ENCODE measurements around the gene YWHAB.

DNA sequence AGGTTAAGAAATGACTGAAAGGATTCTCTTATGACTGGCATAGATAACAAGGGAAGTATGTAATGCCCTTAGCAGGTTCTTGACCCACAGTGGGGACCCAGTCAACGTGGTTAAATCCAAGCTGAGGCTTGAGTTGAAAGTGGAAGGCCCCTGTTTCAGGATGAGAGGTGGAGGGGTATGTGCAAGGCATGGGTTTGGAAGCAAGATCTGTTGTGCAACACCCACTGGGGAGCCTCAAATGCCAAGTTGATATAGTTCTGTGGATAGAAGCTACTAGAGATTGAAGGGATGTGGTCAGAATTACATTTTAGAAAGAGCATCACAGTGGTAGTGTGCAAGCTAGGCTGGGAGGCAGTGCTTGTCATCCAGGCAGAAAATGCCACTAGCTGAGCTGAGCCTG is 29.4 kb downstream of the YWHAB start:
- TF ChIP-seq, protein P1, sequence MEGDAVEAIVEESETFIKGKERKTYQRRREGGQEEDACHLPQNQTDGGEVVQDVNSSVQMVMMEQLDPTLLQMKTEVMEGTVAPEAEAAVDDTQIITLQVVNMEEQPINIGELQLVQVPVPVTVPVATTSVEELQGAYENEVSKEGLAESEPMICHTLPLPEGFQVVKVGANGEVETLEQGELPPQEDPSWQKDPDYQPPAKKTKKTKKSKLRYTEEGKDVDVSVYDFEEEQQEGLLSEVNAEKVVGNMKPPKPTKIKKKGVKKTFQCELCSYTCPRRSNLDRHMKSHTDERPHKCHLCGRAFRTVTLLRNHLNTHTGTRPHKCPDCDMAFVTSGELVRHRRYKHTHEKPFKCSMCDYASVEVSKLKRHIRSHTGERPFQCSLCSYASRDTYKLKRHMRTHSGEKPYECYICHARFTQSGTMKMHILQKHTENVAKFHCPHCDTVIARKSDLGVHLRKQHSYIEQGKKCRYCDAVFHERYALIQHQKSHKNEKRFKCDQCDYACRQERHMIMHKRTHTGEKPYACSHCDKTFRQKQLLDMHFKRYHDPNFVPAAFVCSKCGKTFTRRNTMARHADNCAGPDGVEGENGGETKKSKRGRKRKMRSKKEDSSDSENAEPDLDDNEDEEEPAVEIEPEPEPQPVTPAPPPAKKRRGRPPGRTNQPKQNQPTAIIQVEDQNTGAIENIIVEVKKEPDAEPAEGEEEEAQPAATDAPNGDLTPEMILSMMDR (IDR thresholded peaks at IDR 0.05) = no peak
- TF ChIP-seq POLR2A (IDR thresholded peaks at IDR 0.05) = no peak
